ENCODE data around the gene COL23A1. TPM values are rescaled to one million over a fixed set of nuclear protein-coding genes. Genes with fewer than 3 reads are reported as not detected.

The COL23A1 gene
- total RNA-seq, 4 donors from 2014 or later = 7.9 to 20.4 (median 12.0) TPM

- H3K27ac ChIP-seq = no peak overlapping the region
- H3K9me3 ChIP-seq = no peaks in the 10 kb centered on the region
- DNase-seq (ENCODE audit: low spot score in 2 of 2) = no peak
- no peaks in the 10 kb centered on the region for H3K4me1 ChIP-seq
- H3K27me3 ChIP-seq = no peaks in the 10 kb centered on the region
- TF ChIP-seq CTCF (IDR thresholded peaks at IDR 0.05) (no peak), POLR2A (IDR thresholded peaks at IDR 0.05) (no peak), EP300 (IDR thresholded peaks at IDR 0.05) (no peak)
- H3K4me3 ChIP-seq = no peak overlapping the region
- H3K36me3 ChIP-seq = no peaks in the 10 kb centered on the region
- WGBS, 2 donors = 85 to 90% methylated on average over 7 of the region's 7 CpGs
Observed at GRCh38 chr5:178392386-178392785, 197.8 kb downstream of the COL23A1 start.

DNA sequence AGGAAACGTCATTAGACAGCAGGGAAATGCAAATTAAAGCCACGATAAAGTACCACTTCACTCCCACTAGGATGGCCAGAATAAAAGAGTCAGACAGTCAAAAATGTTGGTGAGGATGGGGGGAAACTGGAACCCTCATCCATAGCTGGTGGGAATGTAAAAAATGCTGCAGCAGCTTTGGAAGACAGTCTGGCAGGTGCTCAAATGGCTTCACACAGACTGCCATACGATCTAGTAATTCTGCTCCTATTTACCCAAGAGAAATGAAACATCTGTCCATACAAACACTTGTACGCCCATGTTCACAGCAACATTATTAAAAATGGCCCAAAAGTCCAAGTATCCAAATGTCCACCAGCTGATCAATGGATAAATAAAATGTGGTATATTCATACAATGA is 198.7 kb downstream of the COL23A1 start:
- Histone ChIP-seq H3K4me1 (no peaks in the 10 kb centered on the region), H3K4me3 (no peak overlapping the region), H3K27me3 (peaks cover 0 to 3% of the 10 kb centered on the region in 2 donors), H3K9me3 (no peaks in the 10 kb centered on the region), H3K36me3 (no peaks in the 10 kb centered on the region), H3K27ac (no peak overlapping the region)
- TF ChIP-seq POLR2A (IDR thresholded peaks at IDR 0.05) (no peak), CTCF (IDR thresholded peaks at IDR 0.05) (no peak), EP300 (IDR thresholded peaks at IDR 0.05) (no peak)
- 58 to 66% methylated on average over 4 of the region's 4 CpGs for WGBS, 2 donors
- no peak for DNase-seq (ENCODE audit: low spot score in 2 of 2)

GRCh38 chr5:178389796-178390195 is 200.4 kb downstream of the COL23A1 start:
- Histone ChIP-seq H3K4me3 (no peak overlapping the region), H3K9me3 (no peaks in the 10 kb centered on the region), H3K4me1 (peaks cover 0 to under 1% (median 0%) of the 10 kb centered on the region in 4 donors), H3K27me3 (peaks cover 0 to 6% of the 10 kb centered on the region in 2 donors), H3K36me3 (no peaks in the 10 kb centered on the region), H3K27ac (no peak overlapping the region)
- no peak for TF ChIP-seq POLR2A (IDR thresholded peaks at IDR 0.05)
- no peak for TF ChIP-seq CTCF (IDR thresholded peaks at IDR 0.05)
- no peak for TF ChIP-seq EP300 (IDR thresholded peaks at IDR 0.05)
- 79 to 81% methylated on average over 9 to 10 of the region's 12 CpGs for WGBS, 2 donors
- DNase-seq (ENCODE audit: low spot score in 2 of 2) = no peak

- Histone ChIP-seq H3K27ac (no peak overlapping the region), H3K36me3 (no peaks in the 10 kb centered on the region), H3K27me3 (peaks cover 0 to 8% of the 10 kb centered on the region in 2 donors), H3K9me3 (no peaks in the 10 kb centered on the region), H3K4me3 (no peak overlapping the region), H3K4me1 (peaks cover 0 to 6% (median 0%) of the 10 kb centered on the region in 4 donors)
- no peak for DNase-seq (ENCODE audit: low spot score in 2 of 2)
- WGBS, 2 donors = 85 to 90% methylated on average over 8 of the region's 8 CpGs
- TF ChIP-seq POLR2A (IDR thresholded peaks at IDR 0.05) (no peak), CTCF (IDR thresholded peaks at IDR 0.05) (no peak), EP300 (IDR thresholded peaks at IDR 0.05) (no peak)
Observed at GRCh38 chr5:178389026-178389729, 201.0 kb downstream of the COL23A1 start.

DNA sequence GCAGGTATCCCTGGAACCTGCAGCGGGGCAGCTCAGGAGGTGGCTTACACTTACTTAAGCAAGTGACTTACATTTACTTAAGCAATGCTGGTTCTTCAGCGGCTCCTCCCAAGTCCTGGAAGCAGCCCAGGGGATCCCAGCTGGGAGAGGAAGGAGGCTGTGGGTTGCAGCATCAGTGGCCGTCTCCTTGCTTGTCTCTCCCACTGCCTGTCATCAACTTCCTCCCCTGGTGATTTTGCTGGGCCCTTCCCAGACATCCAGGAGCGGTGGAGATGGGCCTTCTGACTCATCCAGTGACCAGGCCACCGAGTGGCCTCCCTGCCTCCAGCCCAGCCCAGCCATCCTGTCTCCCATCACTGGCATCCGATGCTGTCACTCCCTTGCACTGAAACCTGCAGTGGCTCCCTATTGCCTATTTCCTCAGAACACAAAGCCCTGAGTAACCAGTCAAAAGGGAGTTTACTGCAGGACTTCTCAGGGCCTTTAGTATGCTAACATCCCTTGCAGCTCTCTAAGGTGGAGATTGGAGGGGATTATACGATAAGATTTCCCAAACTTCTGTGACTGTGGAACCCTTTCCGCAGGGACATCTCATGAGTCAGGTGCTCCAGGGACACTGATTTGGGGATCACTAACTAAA is 201.7 kb downstream of the COL23A1 start:
- no peak for DNase-seq (ENCODE audit: low spot score in 2 of 2)

More for the DNA sequence above, 201.7 kb downstream of the COL23A1 start:
- 72 to 82% methylated on average over 8 of the region's 8 CpGs for WGBS, 2 donors
- no peak overlapping the region for H3K4me3 ChIP-seq
- H3K9me3 ChIP-seq = no peaks in the 10 kb centered on the region
- TF ChIP-seq POLR2A (IDR thresholded peaks at IDR 0.05) = no peak
- TF ChIP-seq EP300 (IDR thresholded peaks at IDR 0.05) = no peak
- TF ChIP-seq CTCF (IDR thresholded peaks at IDR 0.05) = no peak
- H3K36me3 ChIP-seq = no peaks in the 10 kb centered on the region
- H3K4me1 ChIP-seq = peaks cover 0 to 11% (median 0%) of the 10 kb centered on the region in 4 donors
- H3K27ac ChIP-seq = no peak overlapping the region
- peaks cover 0 to 8% of the 10 kb centered on the region in 2 donors for H3K27me3 ChIP-seq

Data from tibial nerve (tissue), 4 donors.